PC-3 (cell line): ENCODE data around the gene TAPT1. TPM values are rescaled to one million over a fixed set of nuclear protein-coding genes. Genes with fewer than 3 reads are reported as not detected.

Source experiments
- ATAC-seq: fragments of 200-7000 bp; cut with Tn5 transposase; 2 replicates; pipeline ENCODE4 v1.9.1; 2020; ENCODE audit warnings: mild to moderate bottlenecking, moderate library complexity
- BruUV-seq: library from RNA; stranded (reverse); fragments of 400-500 nt; replicated peaks from 2 replicates; lab custom pipeline; 2021; lab: Mats Ljungman, UMichigan
- CTCF ChIA-PET: fragments of 300-600 bp; sonication (Branson Sonifier 250); formaldehyde crosslinking; loops from one replicate; lab custom pipeline; 2022; ENCODE audit warnings: antibody characterized with exemption; lab: Charles Lee
- POLR2A ChIA-PET: fragments of 300-600 bp; sonication (Branson Sonifier 250); formaldehyde crosslinking; loops from one replicate; lab custom pipeline; 2022; ENCODE audit warnings: antibody characterized with exemption; ENCODE audit not compliant: unreplicated experiment; lab: Charles Lee
- DNase-seq: peaks from one replicate; pipeline ENCODE4 v3.0.0-alpha.2; 2015
- H2AFZ ChIP-seq: fragments of 300-600 bp; sonication (generic); 2 replicates; pipeline ENCODE4 v1.6.0; 2016; ENCODE audit warnings: antibody characterized with exemption, low read length
- H3F3A ChIP-seq: fragments of 300-600 bp; sonication (generic); one replicate; pipeline ENCODE4 v1.6.0; 2017; ENCODE audit warnings: antibody characterized with exemption, low read length, control low read depth, mild to moderate bottlenecking; ENCODE audit not compliant: unreplicated experiment
- H3K27ac ChIP-seq: fragments of 300-600 bp; sonication (generic); 2 replicates; pipeline ENCODE4 v1.5.1; 2016; ENCODE audit warnings: mild to moderate bottlenecking, low read length
- H3K27me3 ChIP-seq: fragments of 300-600 bp; sonication (generic); 2 replicates; pipeline ENCODE4 v1.6.1; 2016; ENCODE audit warnings: low read length, mixed read lengths
- H3K36me3 ChIP-seq: fragments of 300-600 bp; sonication (generic); 2 replicates; pipeline ENCODE4 v1.6.1; 2016; ENCODE audit warnings: low read depth, mixed run types, low read length, mixed read lengths
- H3K4me1 ChIP-seq: fragments of 300-600 bp; sonication (generic); 2 replicates; pipeline ENCODE4 v1.5.1; 2016; ENCODE audit warnings: low read length; ENCODE audit not compliant: insufficient read depth
- H3K4me2 ChIP-seq: fragments of 300-600 bp; sonication (generic); 2 replicates; pipeline ENCODE4 v1.6.0; 2016; ENCODE audit warnings: low read length
- H3K4me3 ChIP-seq: fragments of 300-600 bp; sonication (generic); 2 replicates; pipeline ENCODE4 v1.5.1; 2016; ENCODE audit warnings: mild to moderate bottlenecking, low read length, mixed read lengths
- H3K79me2 ChIP-seq: fragments of 300-600 bp; sonication (generic); 2 replicates; pipeline ENCODE4 v1.6.1; 2017; ENCODE audit warnings: low read length, mixed read lengths
- H3K9ac ChIP-seq: fragments of 300-600 bp; sonication (generic); 2 replicates; pipeline ENCODE4 v1.6.0; 2016; ENCODE audit warnings: mild to moderate bottlenecking, low read length
- H3K9me2 ChIP-seq: fragments of 300-600 bp; sonication (generic); replicated peaks from 2 replicates; pipeline ENCODE4 v1.6.1; 2016; ENCODE audit warnings: mixed run types, low read length, mixed read lengths
- H3K9me3 ChIP-seq: fragments of 300-600 bp; sonication (generic); 2 replicates; pipeline ENCODE4 v1.6.1; 2016; ENCODE audit warnings: low read length, mixed read lengths
- H4K20me1 ChIP-seq: fragments of 300-600 bp; sonication (generic); 2 replicates; pipeline ENCODE4 v1.6.1; 2016; ENCODE audit warnings: low read length, mixed read lengths
- CTCF ChIP-seq: fragments of 300-600 bp; sonication (generic); conservative IDR thresholded peaks from 2 replicates; pipeline ENCODE4 v1.5.1; 2017; ENCODE audit warnings: antibody characterized with exemption, low read depth, mild to moderate bottlenecking, low read length
- EZH2 ChIP-seq: fragments of 300-600 bp; sonication (generic); IDR thresholded peaks from one replicate; pipeline ENCODE4 v1.6.1; 2017; ENCODE audit warnings: antibody characterized with exemption, mild to moderate bottlenecking, low read length; ENCODE audit not compliant: unreplicated experiment
- EZH2phosphoT487 ChIP-seq: fragments of 300-600 bp; sonication (generic); IDR thresholded peaks from 2 replicates; pipeline ENCODE4 v1.6.1; 2018; ENCODE audit warnings: mild to moderate bottlenecking, antibody characterized with exemption, low read length, borderline replicate concordance
- intact Hi-C: fragments of 100-400 bp; cut with micrococcal nuclease; formaldehyde crosslinking; loops from 2 replicates; pipeline ENCODE4 v1.9.0; 2023
- total RNA-seq: library from RNA; depleted of rRNA; stranded (reverse); fragments of >200 nt; gene quantifications from 2 replicates; pipeline ENCODE4 v1.2.3, GENCODE V29; 2014

Gene TAPT1
- total RNA-seq, 1 experiment from 2014 or later, result 8.7 TPM

DNA sequence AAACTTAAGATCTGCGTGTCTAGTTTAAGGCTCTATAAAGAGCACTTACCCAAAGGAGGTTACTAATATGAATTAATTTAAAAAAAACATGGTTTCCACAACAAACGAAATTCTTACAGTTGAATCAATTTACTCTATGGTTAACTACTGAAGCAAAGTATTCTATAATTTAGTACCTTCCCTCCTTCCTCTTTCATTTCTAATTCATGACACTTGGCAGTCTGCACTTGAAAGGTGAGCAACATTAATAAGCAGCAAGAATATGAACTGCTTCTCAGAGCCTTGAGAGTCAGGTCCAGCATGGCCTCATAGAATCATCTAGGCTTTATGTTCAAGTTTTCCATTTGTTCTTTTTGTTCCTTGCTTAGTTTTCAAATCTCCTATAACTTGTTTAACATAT lies 42.7 kb downstream of the TAPT1 start:
- CTCF ChIA-PET, result no interaction called here
- H3F3A ChIP-seq, result no peaks in the 10 kb centered on the region
- H3K36me3 ChIP-seq, result no peaks in the 10 kb centered on the region
- no peaks in the 10 kb centered on the region for H3K27me3 ChIP-seq
- no peak for DNase-seq
- H3K9me2 ChIP-seq, result no peaks in the 10 kb centered on the region
- intact Hi-C loops, result no loop called here
- no peak overlapping the region for H3K4me2 ChIP-seq
- no peaks in the 10 kb centered on the region for H4K20me1 ChIP-seq
- no peak overlapping the region for H2AFZ ChIP-seq
- no peak overlapping the region for H3K27ac ChIP-seq
- no TSS peak for BruUV-seq
- POLR2A ChIA-PET, result no interaction called here
- no peak overlapping the region for H3K9ac ChIP-seq
- TF ChIP-seq CTCF, result no peak
- H3K4me1 ChIP-seq, result no peaks in the 10 kb centered on the region
- no peaks in the 10 kb centered on the region for H3K79me2 ChIP-seq
- no peak for ATAC-seq
- H3K4me3 ChIP-seq, result no peak overlapping the region
- H3K9me3 ChIP-seq, result no peaks in the 10 kb centered on the region

GRCh38 chr4:16176621-16177020 lies 49.6 kb downstream of the TAPT1 start:
- Histone ChIP-seq H3K27ac (no peak overlapping the region), H3F3A (no peaks in the 10 kb centered on the region), H3K9me2 (no peaks in the 10 kb centered on the region), H3K9me3 (no peaks in the 10 kb centered on the region), H4K20me1 (no peaks in the 10 kb centered on the region), H3K9ac (no peak overlapping the region), H2AFZ (no peak overlapping the region), H3K4me2 (no peak overlapping the region), H3K36me3 (no peaks in the 10 kb centered on the region), H3K79me2 (no peaks in the 10 kb centered on the region), H3K4me1 (no peaks in the 10 kb centered on the region), H3K27me3 (no peaks in the 10 kb centered on the region), H3K4me3 (no peak overlapping the region)
- no TSS peak for BruUV-seq
- no peak for ATAC-seq
- intact Hi-C loops, result no loop called here
- DNase-seq, result no peak
- ChIA-PET POLR2A (no interaction called here), CTCF (no interaction called here)
- no peak for TF ChIP-seq EZH2phosphoT487
- no peak for TF ChIP-seq EZH2
- TF ChIP-seq CTCF, result no peak

DNA sequence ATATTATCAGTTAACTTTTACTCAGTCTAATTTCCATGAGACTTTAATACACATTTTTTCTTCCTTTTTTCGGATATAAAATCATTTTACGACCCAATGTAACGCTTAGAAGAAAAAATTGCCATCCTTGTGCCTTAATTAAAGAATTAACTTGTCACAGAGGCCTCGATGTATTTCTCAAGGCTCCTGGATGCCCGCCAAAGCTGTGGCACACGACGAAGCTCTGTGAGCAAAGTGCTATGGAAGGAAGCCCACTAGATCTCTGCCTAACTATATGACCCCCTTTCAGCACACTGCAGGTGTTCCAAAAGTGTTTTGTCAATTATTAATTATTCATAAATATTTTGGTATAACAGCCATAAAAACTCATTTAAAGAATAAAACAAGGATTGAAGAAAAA lies 54.4 kb downstream of the TAPT1 start:
- CTCF ChIA-PET, result no interaction called here
- Histone ChIP-seq H2AFZ (no peak overlapping the region), H3K4me1 (no peaks in the 10 kb centered on the region), H3K79me2 (no peaks in the 10 kb centered on the region), H3K9ac (no peak overlapping the region), H3F3A (no peaks in the 10 kb centered on the region), H4K20me1 (no peaks in the 10 kb centered on the region), H3K9me2 (no peaks in the 10 kb centered on the region), H3K9me3 (no peaks in the 10 kb centered on the region), H3K27me3 (no peaks in the 10 kb centered on the region), H3K27ac (no peak overlapping the region), H3K4me3 (no peak overlapping the region), H3K4me2 (no peak overlapping the region), H3K36me3 (no peaks in the 10 kb centered on the region)
- intact Hi-C loops, result no loop called here
- no peak for TF ChIP-seq CTCF
- TF ChIP-seq EZH2phosphoT487, result no peak
- TF ChIP-seq EZH2, result no peak
- DNase-seq, result no peak
- no peak for ATAC-seq
- POLR2A ChIA-PET, result no interaction called here
- BruUV-seq, result no TSS peak
